Gastrocnemius medialis (tissue), 4 donors: Measurements from ENCODE around the gene ATP10A.

Experiments used
- POLR2A ChIP-seq, 2 donors: fragments of 450-650 bp; IDR thresholded peaks; one replicate each; pipeline ENCODE4 v1.6.1; 2017; ENCODE audit warnings: antibody characterized with exemption in 2 of 2, mild to moderate bottlenecking in 2 of 2, moderate library complexity in 2 of 2
- TF ChIP-seq, protein P1 (sequence below), 5 experiments: fragments of 450-650 bp in 3 of 5; fragments of 200-600 bp in 2 of 5; sonication (generic) in 2 of 5; IDR thresholded peaks in 4 of 5; conservative IDR thresholded peaks in 1 of 5; 1 replicate in 4 of 5; 2 replicates in 1 of 5; pipeline ENCODE4 v1.5.1; 2016 to 2019; ENCODE audit warnings: antibody characterized with exemption in 5 of 5, mild to moderate bottlenecking in 3 of 5, moderate library complexity in 3 of 5

DNA sequence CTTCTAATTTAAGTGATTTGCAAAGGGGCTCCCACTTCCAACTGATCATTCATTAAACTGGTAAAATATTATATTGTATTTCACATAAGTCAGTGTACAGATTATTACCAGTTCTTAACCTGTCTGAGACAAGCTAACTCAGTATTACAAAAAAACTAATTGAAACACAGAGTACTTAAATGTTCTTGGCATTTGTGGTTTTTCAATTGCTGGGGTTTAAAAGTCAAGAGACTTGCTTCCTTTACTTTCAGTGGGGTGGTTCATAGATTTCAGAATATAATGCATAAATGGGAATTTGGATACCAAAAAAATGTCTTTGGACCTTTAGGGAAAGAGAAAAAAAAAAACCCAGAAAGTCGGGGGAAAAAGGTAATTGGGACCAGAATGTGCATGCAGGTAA is 85.0 kb downstream of the ATP10A start:
- TF ChIP-seq, protein P1, sequence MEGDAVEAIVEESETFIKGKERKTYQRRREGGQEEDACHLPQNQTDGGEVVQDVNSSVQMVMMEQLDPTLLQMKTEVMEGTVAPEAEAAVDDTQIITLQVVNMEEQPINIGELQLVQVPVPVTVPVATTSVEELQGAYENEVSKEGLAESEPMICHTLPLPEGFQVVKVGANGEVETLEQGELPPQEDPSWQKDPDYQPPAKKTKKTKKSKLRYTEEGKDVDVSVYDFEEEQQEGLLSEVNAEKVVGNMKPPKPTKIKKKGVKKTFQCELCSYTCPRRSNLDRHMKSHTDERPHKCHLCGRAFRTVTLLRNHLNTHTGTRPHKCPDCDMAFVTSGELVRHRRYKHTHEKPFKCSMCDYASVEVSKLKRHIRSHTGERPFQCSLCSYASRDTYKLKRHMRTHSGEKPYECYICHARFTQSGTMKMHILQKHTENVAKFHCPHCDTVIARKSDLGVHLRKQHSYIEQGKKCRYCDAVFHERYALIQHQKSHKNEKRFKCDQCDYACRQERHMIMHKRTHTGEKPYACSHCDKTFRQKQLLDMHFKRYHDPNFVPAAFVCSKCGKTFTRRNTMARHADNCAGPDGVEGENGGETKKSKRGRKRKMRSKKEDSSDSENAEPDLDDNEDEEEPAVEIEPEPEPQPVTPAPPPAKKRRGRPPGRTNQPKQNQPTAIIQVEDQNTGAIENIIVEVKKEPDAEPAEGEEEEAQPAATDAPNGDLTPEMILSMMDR (IDR thresholded peaks at IDR 0.05 in 4 of 5, conservative IDR thresholded peaks at IDR 0.05 in 1 of 5): no peak
- no peak for TF ChIP-seq POLR2A (IDR thresholded peaks at IDR 0.05)
